ENCODE measurements around the gene ATP11A.

The ATP11A gene

GRCh38 chr13:112854321-112854720 lies 164.5 kb downstream of the ATP11A start:
- no peak for TF ChIP-seq EZH2 (IDR thresholded peaks at IDR 0.05; ENCODE audit: borderline replicate concordance, low read depth, low read length, severe bottlenecking)
- H3K27ac ChIP-seq (ENCODE audit: low read length): no peak overlapping the region
- H3K4me3 ChIP-seq (ENCODE audit: low read depth in 1 of 2, low read length in 2 of 2): no peak overlapping the region
- no peaks in the 10 kb centered on the region for H3K27me3 ChIP-seq (ENCODE audit: insufficient read depth, low read length, poor library complexity)
- ATAC-seq (ENCODE audit: insufficient read depth, low read depth) (no peak), DNase-seq (no peak)
- no peaks in the 10 kb centered on the region for H3K4me1 ChIP-seq (ENCODE audit: insufficient read depth, low read length)
- H2AFZ ChIP-seq (ENCODE audit: low read depth, low read length): no peak overlapping the region
- H3K36me3 ChIP-seq (ENCODE audit: insufficient read depth, low read length): peaks cover 78% of the 10 kb centered on the region
- H3K9ac ChIP-seq (ENCODE audit: low read depth, low read length): no peak overlapping the region
- no peak overlapping the region for H3K4me2 ChIP-seq (ENCODE audit: insufficient read depth, low read length)
- no peaks in the 10 kb centered on the region for H4K20me1 ChIP-seq (ENCODE audit: insufficient read depth, low read length)
- no peaks in the 10 kb centered on the region for H3K9me3 ChIP-seq (ENCODE audit: insufficient read depth, low read length, severe bottlenecking)
- no peaks in the 10 kb centered on the region for H3K79me2 ChIP-seq (ENCODE audit: insufficient read depth, low read length)

- Histone ChIP-seq H3K4me2 (ENCODE audit: insufficient read depth, low read length) (no peak overlapping the region), H4K20me1 (ENCODE audit: insufficient read depth, low read length) (no peaks in the 10 kb centered on the region), H2AFZ (ENCODE audit: low read depth, low read length) (no peak overlapping the region), H3K4me1 (ENCODE audit: insufficient read depth, low read length) (no peaks in the 10 kb centered on the region), H3K9me3 (ENCODE audit: insufficient read depth, low read length, severe bottlenecking) (no peaks in the 10 kb centered on the region), H3K27ac (ENCODE audit: low read length) (no peak overlapping the region), H3K36me3 (ENCODE audit: insufficient read depth, low read length) (peaks cover 91% of the 10 kb centered on the region), H3K9ac (ENCODE audit: low read depth, low read length) (no peak overlapping the region), H3K79me2 (ENCODE audit: insufficient read depth, low read length) (no peaks in the 10 kb centered on the region), H3K4me3 (ENCODE audit: low read depth in 1 of 2, low read length in 2 of 2) (no peak overlapping the region), H3K27me3 (ENCODE audit: insufficient read depth, low read length, poor library complexity) (no peaks in the 10 kb centered on the region)
- ATAC-seq (ENCODE audit: insufficient read depth, low read depth) (no peak), DNase-seq (no peak)
- no peak for TF ChIP-seq EZH2 (IDR thresholded peaks at IDR 0.05; ENCODE audit: borderline replicate concordance, low read depth, low read length, severe bottlenecking)
- no peak for TF ChIP-seq CTCF (IDR thresholded peaks at IDR 0.05; ENCODE audit: borderline replicate concordance, extremely low read depth, low read length, poor library complexity, severe bottlenecking)
These were observed 166.0 kb downstream of the ATP11A start for GRCh38 chr13:112855859-112856258.

GRCh38 chr13:112857914-112858490 lies 168.2 kb downstream of the ATP11A start:
- no peak for DNase-seq
- no peaks in the 10 kb centered on the region for H3K79me2 ChIP-seq (ENCODE audit: insufficient read depth, low read length)
- no peaks in the 10 kb centered on the region for H3K27me3 ChIP-seq (ENCODE audit: insufficient read depth, low read length, poor library complexity)
- H3K4me2 ChIP-seq (ENCODE audit: insufficient read depth, low read length): no peak overlapping the region
- no peaks in the 10 kb centered on the region for H3K4me1 ChIP-seq (ENCODE audit: insufficient read depth, low read length)
- peaks cover 91% of the 10 kb centered on the region for H3K36me3 ChIP-seq (ENCODE audit: insufficient read depth, low read length)
- TF ChIP-seq EZH2 (IDR thresholded peaks at IDR 0.05; ENCODE audit: borderline replicate concordance, low read depth, low read length, severe bottlenecking) (no peak), CTCF (IDR thresholded peaks at IDR 0.05; ENCODE audit: borderline replicate concordance, extremely low read depth, low read length, poor library complexity, severe bottlenecking) (no peak)
- no peak overlapping the region for H3K9ac ChIP-seq (ENCODE audit: low read depth, low read length)
- H3K9me3 ChIP-seq (ENCODE audit: insufficient read depth, low read length, severe bottlenecking): no peaks in the 10 kb centered on the region
- no peak overlapping the region for H3K27ac ChIP-seq (ENCODE audit: low read length)
- H4K20me1 ChIP-seq (ENCODE audit: insufficient read depth, low read length): no peaks in the 10 kb centered on the region
- no peak overlapping the region for H2AFZ ChIP-seq (ENCODE audit: low read depth, low read length)
- no peak overlapping the region for H3K4me3 ChIP-seq (ENCODE audit: low read depth in 1 of 2, low read length in 2 of 2)
- ATAC-seq (ENCODE audit: insufficient read depth, low read depth): no peak

- no peaks in the 10 kb centered on the region for H3K9me3 ChIP-seq (ENCODE audit: insufficient read depth, low read length, severe bottlenecking)
- no peak overlapping the region for H3K4me3 ChIP-seq (ENCODE audit: low read depth in 1 of 2, low read length in 2 of 2)
- no peak for ATAC-seq (ENCODE audit: insufficient read depth, low read depth)
- no peaks in the 10 kb centered on the region for H4K20me1 ChIP-seq (ENCODE audit: insufficient read depth, low read length)
- no peak overlapping the region for H3K27ac ChIP-seq (ENCODE audit: low read length)
- H2AFZ ChIP-seq (ENCODE audit: low read depth, low read length): no peak overlapping the region
- no peak for TF ChIP-seq CTCF (IDR thresholded peaks at IDR 0.05; ENCODE audit: borderline replicate concordance, extremely low read depth, low read length, poor library complexity, severe bottlenecking)
- TF ChIP-seq EZH2 (IDR thresholded peaks at IDR 0.05; ENCODE audit: borderline replicate concordance, low read depth, low read length, severe bottlenecking): no peak
- DNase-seq: no peak
- no peaks in the 10 kb centered on the region for H3K27me3 ChIP-seq (ENCODE audit: insufficient read depth, low read length, poor library complexity)
- H3K4me1 ChIP-seq (ENCODE audit: insufficient read depth, low read length): no peaks in the 10 kb centered on the region
- no peaks in the 10 kb centered on the region for H3K79me2 ChIP-seq (ENCODE audit: insufficient read depth, low read length)
- no peak overlapping the region for H3K9ac ChIP-seq (ENCODE audit: low read depth, low read length)
- H3K36me3 ChIP-seq (ENCODE audit: insufficient read depth, low read length): peaks cover 80% of the 10 kb centered on the region
- H3K4me2 ChIP-seq (ENCODE audit: insufficient read depth, low read length): no peak overlapping the region
These were observed 169.4 kb downstream of the ATP11A start for GRCh38 chr13:112859128-112859816.

Data from DND-41 (cell line).